Fibroblast of the aortic adventitia (primary cell): Measurements from ENCODE around the gene HCFC1. TPM values are rescaled to one million over a fixed set of nuclear protein-coding genes. Genes with fewer than 3 reads are reported as not detected.
"Not testable (repeated sequence)": the region's sequence is repeated elsewhere in the genome, so short reads cannot be mapped to it uniquely, and the experiment has no call there.

Experiments
- DNase-seq: peaks from one replicate; pipeline ENCODE4 v3.0.0-alpha.2; 2010; ENCODE audit warnings: low read depth
- H3K4me3 ChIP-seq: 2 replicates; pipeline ENCODE4 v1.5.1; 2011; ENCODE audit warnings: low read depth, mild to moderate bottlenecking, control low read depth, low read length, moderate library complexity
- CTCF ChIP-seq: IDR thresholded peaks from 2 replicates; pipeline ENCODE4 v1.5.1; 2011; ENCODE audit warnings: mild to moderate bottlenecking, low read length, control low read depth, inconsistent platforms; ENCODE audit not compliant: insufficient read depth
- total RNA-seq: library from RNA; depleted of rRNA; stranded (reverse); fragments of >200 nt; gene quantifications from 2 replicates; pipeline ENCODE4 v1.2.3, GENCODE V29; 2012; ENCODE audit warnings: low replicate concordance

Gene HCFC1
- total RNA-seq, 1 donor: 34.5 TPM

- no peak overlapping the region for H3K4me3 ChIP-seq
- TF ChIP-seq CTCF: no peak
- DNase-seq: no peak
Observed at GRCh38 chrX:153983321-153983801, 11.7 kb upstream of the HCFC1 start.

- no peak for TF ChIP-seq CTCF
- DNase-seq: no peak
- no peak overlapping the region for H3K4me3 ChIP-seq
Observed at GRCh38 chrX:153981771-153982533, 10.3 kb upstream of the HCFC1 start.

- DNase-seq: no peak
- no peak overlapping the region for H3K4me3 ChIP-seq
- TF ChIP-seq CTCF: no peak
Observed at GRCh38 chrX:153981231-153981630, 9.6 kb upstream of the HCFC1 start.

- not testable (repeated sequence) for DNase-seq, H3K4me3 ChIP-seq
Observed at GRCh38 chrX:153980394-153980793, 8.8 kb upstream of the HCFC1 start.

- H3K4me3 ChIP-seq: no peak overlapping the region
- DNase-seq: no peak
- no peak for TF ChIP-seq CTCF
Observed at GRCh38 chrX:153974726-153975286, 3.2 kb upstream of the HCFC1 start.

GRCh38 chrX:153974003-153974725, 2.5 kb upstream of the HCFC1 start:
- H3K4me3 ChIP-seq: peak overlapping the region; percentile 88
- TF ChIP-seq CTCF: no peak
- no peak for DNase-seq
